Measurements from ENCODE around the gene PROCR.
"Not testable (repeated sequence)": the region's sequence is repeated elsewhere in the genome, so short reads cannot be mapped to it uniquely, and the experiment has no call there.

Gene PROCR

GRCh38 chr20:35164531-35164930 is 7.3 kb upstream of the PROCR start:
- H3K9me3 ChIP-seq (replicated peaks in 1 of 2; ENCODE audit: control insufficient read depth in 2 of 2, insufficient read depth in 1 of 2, low read depth in 1 of 2, low read length in 2 of 2); H3K14ac ChIP-seq (ENCODE audit: low read length); H2BK120ac ChIP-seq (ENCODE audit: low read depth, low read length); H3K27me3 ChIP-seq (ENCODE audit: control insufficient read depth in 3 of 3, insufficient read depth in 3 of 3, low read depth in 1 of 3, low read length in 3 of 3); H4K91ac ChIP-seq (ENCODE audit: low read depth, low read length, poor library complexity); H3K79me1 ChIP-seq (ENCODE audit: low read depth, low read length); H3K23ac ChIP-seq (ENCODE audit: low read depth, low read length, poor library complexity); H3K36me3 ChIP-seq (replicated peaks in 1 of 2; ENCODE audit: control insufficient read depth in 2 of 2, insufficient read depth in 2 of 2, low read length in 2 of 2); H2BK15ac ChIP-seq (ENCODE audit: low read length); H3K4ac ChIP-seq (ENCODE audit: low read length); H3K18ac ChIP-seq (ENCODE audit: low read length); H4K8ac ChIP-seq (ENCODE audit: low read depth, low read length); H3K4me3 ChIP-seq (ENCODE audit: low read length in 2 of 2); H2BK5ac ChIP-seq (ENCODE audit: low read length); H3K9ac ChIP-seq (ENCODE audit: low read depth, low read length, poor library complexity); H2AK5ac ChIP-seq (ENCODE audit: low read depth, low read length); H3K4me2 ChIP-seq (ENCODE audit: insufficient read depth, low read length, poor library complexity, severe bottlenecking); H2AFZ ChIP-seq (ENCODE audit: low read length); DNase-seq (ENCODE audit: low spot score); H2BK12ac ChIP-seq (ENCODE audit: low read length); H3K27ac ChIP-seq (replicated peaks; ENCODE audit: low read length); H3K4me1 ChIP-seq (ENCODE audit: control insufficient read depth in 2 of 2, insufficient read depth in 1 of 2, low read depth in 1 of 2, low read length in 2 of 2): not testable (repeated sequence)

- H3K9me3 ChIP-seq (replicated peaks in 1 of 2; ENCODE audit: control insufficient read depth in 2 of 2, insufficient read depth in 1 of 2, low read depth in 1 of 2, low read length in 2 of 2): no peaks in the 10 kb centered on the region
- H2BK120ac ChIP-seq (ENCODE audit: low read depth, low read length): no peak overlapping the region
- no peak overlapping the region for H4K91ac ChIP-seq (ENCODE audit: low read depth, low read length, poor library complexity)
- H3K18ac ChIP-seq (ENCODE audit: low read length): no peak overlapping the region
- H3K4ac ChIP-seq (ENCODE audit: low read length): no peak overlapping the region
- H3K14ac ChIP-seq (ENCODE audit: low read length): no peak overlapping the region
- H2BK15ac ChIP-seq (ENCODE audit: low read length): no peak overlapping the region
- no peak overlapping the region for H3K9ac ChIP-seq (ENCODE audit: low read depth, low read length, poor library complexity)
- peaks cover 0 to 2% (median 0%) of the 10 kb centered on the region in 3 experiments for H3K27me3 ChIP-seq (ENCODE audit: control insufficient read depth in 3 of 3, insufficient read depth in 3 of 3, low read depth in 1 of 3, low read length in 3 of 3)
- no peak overlapping the region for H3K4me3 ChIP-seq (ENCODE audit: low read length in 2 of 2)
- H3K27ac ChIP-seq (replicated peaks; ENCODE audit: low read length): no peak overlapping the region
- no peak overlapping the region for H4K8ac ChIP-seq (ENCODE audit: low read depth, low read length)
- DNase-seq (ENCODE audit: low spot score): no peak
- H3K36me3 ChIP-seq (replicated peaks in 1 of 2; ENCODE audit: control insufficient read depth in 2 of 2, insufficient read depth in 2 of 2, low read length in 2 of 2): no peaks in the 10 kb centered on the region
- no peaks in the 10 kb centered on the region for H3K79me1 ChIP-seq (ENCODE audit: low read depth, low read length)
- no peak overlapping the region for H2BK12ac ChIP-seq (ENCODE audit: low read length)
- H3K23ac ChIP-seq (ENCODE audit: low read depth, low read length, poor library complexity): no peak overlapping the region
- H2BK5ac ChIP-seq (ENCODE audit: low read length): no peak overlapping the region
- no peak overlapping the region for H2AK5ac ChIP-seq (ENCODE audit: low read depth, low read length)
- H3K4me2 ChIP-seq (ENCODE audit: insufficient read depth, low read length, poor library complexity, severe bottlenecking): no peak overlapping the region
- WGBS, 2 donors (ENCODE audit: extremely low coverage in 2 of 2, insufficient read length in 2 of 2, insufficient replicate concordance in 1 of 2): no CpG with 5 or more reads among the region's 4 CpGs
- no peak overlapping the region for H2AFZ ChIP-seq (ENCODE audit: low read length)
- H3K4me1 ChIP-seq (ENCODE audit: control insufficient read depth in 2 of 2, insufficient read depth in 1 of 2, low read depth in 1 of 2, low read length in 2 of 2): peaks cover 0 to 2% of the 10 kb centered on the region in 2 donors
Observed at GRCh38 chr20:35165221-35166185, 6.4 kb upstream of the PROCR start.

- no CpG with 5 or more reads among the region's 5 CpGs for WGBS, 2 donors (ENCODE audit: extremely low coverage in 2 of 2, insufficient read length in 2 of 2, insufficient replicate concordance in 1 of 2)
- Histone ChIP-seq H3K4me3 (ENCODE audit: low read length in 2 of 2) (no peak overlapping the region), H2BK15ac (ENCODE audit: low read length) (no peak overlapping the region), H3K4me2 (ENCODE audit: insufficient read depth, low read length, poor library complexity, severe bottlenecking) (no peak overlapping the region), H3K79me1 (ENCODE audit: low read depth, low read length) (no peaks in the 10 kb centered on the region), H3K9me3 (replicated peaks in 1 of 2; ENCODE audit: control insufficient read depth in 2 of 2, insufficient read depth in 1 of 2, low read depth in 1 of 2, low read length in 2 of 2) (no peaks in the 10 kb centered on the region), H4K91ac (ENCODE audit: low read depth, low read length, poor library complexity) (no peak overlapping the region), H3K4me1 (ENCODE audit: control insufficient read depth in 2 of 2, insufficient read depth in 1 of 2, low read depth in 1 of 2, low read length in 2 of 2) (peaks cover 0 to 2% of the 10 kb centered on the region in 2 donors), H3K23ac (ENCODE audit: low read depth, low read length, poor library complexity) (no peak overlapping the region), H3K27ac (replicated peaks; ENCODE audit: low read length) (no peak overlapping the region), H4K8ac (ENCODE audit: low read depth, low read length) (no peak overlapping the region), H3K18ac (ENCODE audit: low read length) (peak overlapping the region; percentile 84), H3K27me3 (ENCODE audit: control insufficient read depth in 3 of 3, insufficient read depth in 3 of 3, low read depth in 1 of 3, low read length in 3 of 3) (peaks cover 0 to 8% (median 0%) of the 10 kb centered on the region in 3 experiments), H2BK120ac (ENCODE audit: low read depth, low read length) (no peak overlapping the region), H3K4ac (ENCODE audit: low read length) (no peak overlapping the region), H2BK12ac (ENCODE audit: low read length) (no peak overlapping the region), H2AFZ (ENCODE audit: low read length) (peak overlapping the region; percentile 12), H3K9ac (ENCODE audit: low read depth, low read length, poor library complexity) (peak overlapping the region; percentile 47), H2BK5ac (ENCODE audit: low read length) (no peak overlapping the region), H3K14ac (ENCODE audit: low read length) (no peak overlapping the region), H2AK5ac (ENCODE audit: low read depth, low read length) (peak overlapping the region; percentile 76), H3K36me3 (replicated peaks in 1 of 2; ENCODE audit: control insufficient read depth in 2 of 2, insufficient read depth in 2 of 2, low read length in 2 of 2) (no peaks in the 10 kb centered on the region)
- no peak for DNase-seq (ENCODE audit: low spot score)
Observed at GRCh38 chr20:35166242-35166830, 5.5 kb upstream of the PROCR start.

- no peak overlapping the region for H2BK120ac ChIP-seq (ENCODE audit: low read depth, low read length)
- H2BK5ac ChIP-seq (ENCODE audit: low read length): no peak overlapping the region
- no peak overlapping the region for H3K23ac ChIP-seq (ENCODE audit: low read depth, low read length, poor library complexity)
- no peak overlapping the region for H2AFZ ChIP-seq (ENCODE audit: low read length)
- H3K79me1 ChIP-seq (ENCODE audit: low read depth, low read length): no peaks in the 10 kb centered on the region
- no peak overlapping the region for H3K27ac ChIP-seq (replicated peaks; ENCODE audit: low read length)
- H3K4ac ChIP-seq (ENCODE audit: low read length): no peak overlapping the region
- H2AK5ac ChIP-seq (ENCODE audit: low read depth, low read length): no peak overlapping the region
- no peaks in the 10 kb centered on the region for H3K9me3 ChIP-seq (replicated peaks in 1 of 2; ENCODE audit: control insufficient read depth in 2 of 2, insufficient read depth in 1 of 2, low read depth in 1 of 2, low read length in 2 of 2)
- DNase-seq (ENCODE audit: low spot score): no peak
- no peak overlapping the region for H3K18ac ChIP-seq (ENCODE audit: low read length)
- no peak overlapping the region for H3K4me2 ChIP-seq (ENCODE audit: insufficient read depth, low read length, poor library complexity, severe bottlenecking)
- H4K91ac ChIP-seq (ENCODE audit: low read depth, low read length, poor library complexity): no peak overlapping the region
- H3K14ac ChIP-seq (ENCODE audit: low read length): no peak overlapping the region
- no peak overlapping the region for H2BK15ac ChIP-seq (ENCODE audit: low read length)
- H3K9ac ChIP-seq (ENCODE audit: low read depth, low read length, poor library complexity): no peak overlapping the region
- WGBS, 2 donors (ENCODE audit: extremely low coverage in 2 of 2, insufficient read length in 2 of 2, insufficient replicate concordance in 1 of 2): no CpG with 5 or more reads among the region's 1 CpG
- H4K8ac ChIP-seq (ENCODE audit: low read depth, low read length): no peak overlapping the region
- H3K4me3 ChIP-seq (ENCODE audit: low read length in 2 of 2): no peak overlapping the region
- H3K36me3 ChIP-seq (replicated peaks in 1 of 2; ENCODE audit: control insufficient read depth in 2 of 2, insufficient read depth in 2 of 2, low read length in 2 of 2): no peaks in the 10 kb centered on the region
- H3K4me1 ChIP-seq (ENCODE audit: control insufficient read depth in 2 of 2, insufficient read depth in 1 of 2, low read depth in 1 of 2, low read length in 2 of 2): peaks cover 0 to 7% of the 10 kb centered on the region in 2 donors
- H2BK12ac ChIP-seq (ENCODE audit: low read length): no peak overlapping the region
- peaks cover 0 to 21% (median 0%) of the 10 kb centered on the region in 3 experiments for H3K27me3 ChIP-seq (ENCODE audit: control insufficient read depth in 3 of 3, insufficient read depth in 3 of 3, low read depth in 1 of 3, low read length in 3 of 3)
Observed at GRCh38 chr20:35167787-35168186, 4.1 kb upstream of the PROCR start.
